GM13976 (cell line): ENCODE measurements around the gene HSD17B2.

Source experiments
- DNase-seq: peaks from one replicate; pipeline ENCODE4 v3.0.0; 2012; ENCODE audit warnings: low spot score
- in situ Hi-C: fragments of 300-500 bp; cut with MboI; formaldehyde crosslinking; loops from one replicate; pipeline ENCODE4 v1.12.0; 2022; ENCODE audit warnings: low sequenced_read_pairs, mixed read lengths, inconsistent platforms; ENCODE audit not compliant: unreplicated experiment
- TF ChIP-seq, protein P1 (sequence below): IDR thresholded peaks from 2 replicates; pipeline ENCODE4 v1.5.1; 2012; ENCODE audit warnings: borderline replicate concordance, mild to moderate bottlenecking; ENCODE audit not compliant: insufficient read depth; ENCODE audit errors: extremely low read depth, missing control alignments, control extremely low read depth

HSD17B2 gene

DNA sequence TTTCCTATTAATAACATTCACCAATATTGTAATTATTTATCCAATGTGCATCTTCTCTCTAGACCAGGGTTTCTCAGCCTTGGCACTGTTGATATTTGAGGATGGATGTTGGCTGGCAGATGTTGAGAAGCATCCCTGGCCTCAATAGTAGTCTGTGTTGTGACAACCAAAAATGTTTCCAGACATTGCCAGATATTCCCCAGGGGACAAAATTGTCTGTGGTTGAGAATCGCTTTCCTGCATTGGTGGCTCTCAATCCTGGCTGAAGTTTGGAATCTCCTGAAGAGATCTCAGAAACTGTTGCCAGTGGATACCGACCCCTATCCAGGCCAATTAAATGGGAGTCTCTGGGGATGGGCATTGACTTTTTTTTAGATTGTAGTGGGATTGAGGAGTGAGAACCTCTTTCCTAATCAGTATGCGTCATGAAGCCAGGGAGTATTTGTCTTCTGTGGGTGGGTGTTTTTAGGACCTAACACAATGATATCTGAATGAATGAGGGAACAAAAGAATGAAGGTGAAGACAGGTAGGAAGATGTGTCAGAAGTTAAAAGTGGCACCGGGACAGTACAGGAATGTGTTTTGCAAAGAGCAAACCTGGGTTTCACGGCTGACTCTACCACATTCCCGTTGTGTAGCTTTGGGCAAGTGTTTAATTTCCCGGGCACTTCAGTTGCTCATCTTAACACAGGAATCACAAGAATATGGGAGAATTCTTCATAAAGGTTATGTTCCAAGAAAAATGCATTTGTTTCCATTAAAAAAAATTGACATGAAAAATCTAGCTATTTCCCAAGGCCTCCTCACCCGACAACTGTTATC is 24.3 kb downstream of the HSD17B2 start:
- TF ChIP-seq, protein P1, sequence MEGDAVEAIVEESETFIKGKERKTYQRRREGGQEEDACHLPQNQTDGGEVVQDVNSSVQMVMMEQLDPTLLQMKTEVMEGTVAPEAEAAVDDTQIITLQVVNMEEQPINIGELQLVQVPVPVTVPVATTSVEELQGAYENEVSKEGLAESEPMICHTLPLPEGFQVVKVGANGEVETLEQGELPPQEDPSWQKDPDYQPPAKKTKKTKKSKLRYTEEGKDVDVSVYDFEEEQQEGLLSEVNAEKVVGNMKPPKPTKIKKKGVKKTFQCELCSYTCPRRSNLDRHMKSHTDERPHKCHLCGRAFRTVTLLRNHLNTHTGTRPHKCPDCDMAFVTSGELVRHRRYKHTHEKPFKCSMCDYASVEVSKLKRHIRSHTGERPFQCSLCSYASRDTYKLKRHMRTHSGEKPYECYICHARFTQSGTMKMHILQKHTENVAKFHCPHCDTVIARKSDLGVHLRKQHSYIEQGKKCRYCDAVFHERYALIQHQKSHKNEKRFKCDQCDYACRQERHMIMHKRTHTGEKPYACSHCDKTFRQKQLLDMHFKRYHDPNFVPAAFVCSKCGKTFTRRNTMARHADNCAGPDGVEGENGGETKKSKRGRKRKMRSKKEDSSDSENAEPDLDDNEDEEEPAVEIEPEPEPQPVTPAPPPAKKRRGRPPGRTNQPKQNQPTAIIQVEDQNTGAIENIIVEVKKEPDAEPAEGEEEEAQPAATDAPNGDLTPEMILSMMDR, result no peak
- no peak for DNase-seq
- in situ Hi-C loops, result no loop called here

- in situ Hi-C loops, result no loop called here
- TF ChIP-seq, protein P1, result no peak
- DNase-seq, result no peak
Measured at GRCh38 chr16:82059983-82060421, 24.9 kb downstream of the HSD17B2 start.

- TF ChIP-seq, protein P1, result peak; percentile 44
- DNase-seq, result peak; percentile 41
- in situ Hi-C loops, result no loop called here
Measured at GRCh38 chr16:82061861-82062525, 26.9 kb downstream of the HSD17B2 start.

DNA sequence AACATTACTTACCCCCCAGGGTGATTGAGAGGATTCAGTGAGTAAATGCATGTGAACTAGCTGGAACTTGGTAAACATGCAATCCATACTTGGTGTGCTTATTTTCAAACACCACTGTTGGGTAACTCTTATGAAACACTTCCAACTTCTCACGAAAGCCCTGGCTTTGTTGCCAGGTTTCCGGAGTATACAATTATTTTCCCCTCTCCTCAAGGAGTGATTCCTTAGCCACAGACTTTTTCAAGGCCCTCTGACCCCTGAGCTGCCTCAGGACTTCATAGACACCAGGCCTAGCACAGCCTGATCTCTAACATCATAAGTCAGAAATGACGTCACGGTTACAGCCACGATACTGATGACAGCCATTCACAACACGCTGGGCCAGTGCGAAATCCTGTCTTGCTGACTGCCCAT is 27.6 kb downstream of the HSD17B2 start:
- in situ Hi-C loops, result no loop called here
- DNase-seq, result no peak
- TF ChIP-seq, protein P1, result no peak

DNA sequence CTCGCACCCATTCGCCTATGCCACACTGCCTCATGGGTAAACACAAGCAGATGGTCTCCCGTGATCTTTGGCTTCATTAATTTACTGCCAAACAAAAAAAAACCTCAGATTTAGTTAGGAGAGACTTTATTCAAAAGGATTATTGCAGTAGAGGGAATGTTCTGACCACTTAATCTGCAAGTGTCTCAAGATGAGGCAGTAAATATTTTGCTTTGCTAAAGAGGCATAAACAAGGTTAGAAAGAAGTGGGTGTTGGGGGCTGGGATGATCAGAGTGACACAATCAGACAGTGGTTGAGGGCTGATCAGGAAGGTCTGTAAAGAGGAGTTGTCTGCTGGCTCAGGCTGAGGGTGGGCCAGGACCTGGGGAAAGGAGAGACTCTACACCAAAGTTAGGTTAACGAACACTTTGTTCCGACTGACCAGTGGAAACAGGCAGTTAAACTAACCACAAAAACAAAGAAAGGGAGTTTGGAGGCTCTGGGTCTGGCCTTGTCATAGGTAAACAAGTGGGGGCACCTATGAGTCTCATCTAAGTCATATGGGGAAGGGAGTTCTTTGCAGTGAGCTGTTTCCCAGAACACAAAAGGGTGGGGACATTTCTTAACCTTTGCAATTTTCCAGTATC is 28.5 kb downstream of the HSD17B2 start:
- no peak for DNase-seq
- in situ Hi-C loops, result no loop called here
- TF ChIP-seq, protein P1, result no peak

DNA sequence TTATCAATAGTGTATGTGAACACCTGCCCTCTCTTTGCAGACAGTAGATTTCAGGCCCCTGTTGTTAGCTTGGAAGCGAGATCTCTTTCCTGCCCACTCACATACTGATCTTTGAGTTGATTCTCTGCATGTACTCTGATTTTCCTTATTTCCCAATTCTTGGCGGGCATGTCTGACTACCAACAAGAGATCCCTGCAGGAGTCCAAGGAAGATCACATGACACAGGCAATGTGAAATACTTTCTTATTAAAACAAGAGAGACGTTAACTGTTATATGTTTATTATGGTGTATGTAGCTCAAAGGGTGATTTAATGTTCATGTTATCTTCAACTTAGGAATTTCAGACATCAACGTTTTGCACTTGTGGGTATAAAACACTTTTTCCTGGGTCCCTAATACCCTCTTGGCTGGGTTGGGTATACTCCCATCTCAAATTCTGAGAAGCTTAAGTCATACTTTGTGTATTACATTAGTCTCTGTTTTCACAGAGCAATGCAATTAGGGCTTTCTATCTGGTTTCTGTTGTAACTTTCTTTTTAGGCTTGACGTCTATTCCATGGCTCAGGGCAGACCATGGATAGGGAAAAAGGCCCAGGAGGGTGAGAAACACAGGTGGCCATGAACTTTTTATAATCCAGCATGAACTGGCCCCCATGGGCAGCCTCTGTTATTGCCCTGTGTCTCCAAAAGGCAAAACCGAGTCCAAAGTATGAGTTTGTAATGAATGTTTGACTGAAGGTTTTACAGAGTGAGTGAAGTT is 32.2 kb downstream of the HSD17B2 start:
- in situ Hi-C loops, result no loop called here
- TF ChIP-seq, protein P1, result no peak
- DNase-seq, result no peak
